ENCODE data around the gene ACOT7.
A peak's percentile ranks its signal among the peaks of the same experiment; 100 is the strongest.

The ACOT7 gene

GRCh38 chr1:6357243-6357936 lies 36.2 kb downstream of the ACOT7 start:
- DNase-seq (ENCODE audit: insufficient read length, low spot score) = no peak
- no peak for TF ChIP-seq POLR2AphosphoS5 (IDR thresholded peaks at IDR 0.05; ENCODE audit: low read depth, low read length)
- TF ChIP-seq POLR2A (IDR thresholded peaks at IDR 0.05; ENCODE audit: low read depth, low read length) = no peak
- no peak for TF ChIP-seq TAF1 (IDR thresholded peaks at IDR 0.05; ENCODE audit: low read depth, low read length)
- TF ChIP-seq POU2F2 (IDR thresholded peaks at IDR 0.05; ENCODE audit: low read depth, low read length) = no peak
- FAIRE-seq = peak; percentile 13

- TF ChIP-seq SPI1 (IDR thresholded peaks at IDR 0.05; ENCODE audit: low read depth, low read length) (no peak), TAF1 (IDR thresholded peaks at IDR 0.05; ENCODE audit: low read depth, low read length) (no peak), POU2F2 (IDR thresholded peaks at IDR 0.05; ENCODE audit: low read depth, low read length) (no peak), POLR2A (IDR thresholded peaks at IDR 0.05; ENCODE audit: low read depth, low read length) (no peak), POLR2AphosphoS5 (IDR thresholded peaks at IDR 0.05; ENCODE audit: low read depth, low read length) (no peak), PAX5 (IDR thresholded peaks at IDR 0.05; ENCODE audit: insufficient read depth, low read length, severe bottlenecking) (no peak)
- no peak for FAIRE-seq
- DNase-seq (ENCODE audit: insufficient read length, low spot score) = no peak
Observed at GRCh38 chr1:6355621-6356020, 37.9 kb downstream of the ACOT7 start.

- DNase-seq (ENCODE audit: insufficient read length, low spot score) (no peak), FAIRE-seq (no peak)
- TF ChIP-seq TAF1 (IDR thresholded peaks at IDR 0.05; ENCODE audit: low read depth, low read length) (no peak), PAX5 (IDR thresholded peaks at IDR 0.05; ENCODE audit: insufficient read depth, low read length, severe bottlenecking) (no peak), POLR2A (IDR thresholded peaks at IDR 0.05; ENCODE audit: low read depth, low read length) (no peak), SPI1 (IDR thresholded peaks at IDR 0.05; ENCODE audit: low read depth, low read length) (no peak), POLR2AphosphoS5 (IDR thresholded peaks at IDR 0.05; ENCODE audit: low read depth, low read length) (no peak), POU2F2 (IDR thresholded peaks at IDR 0.05; ENCODE audit: low read depth, low read length) (no peak)
Observed at GRCh38 chr1:6354659-6355317, 38.8 kb downstream of the ACOT7 start.

- TF ChIP-seq POU2F2 (IDR thresholded peaks at IDR 0.05; ENCODE audit: low read depth, low read length) (no peak), PAX5 (IDR thresholded peaks at IDR 0.05; ENCODE audit: insufficient read depth, low read length, severe bottlenecking) (no peak), POLR2AphosphoS5 (IDR thresholded peaks at IDR 0.05; ENCODE audit: low read depth, low read length) (no peak), SPI1 (IDR thresholded peaks at IDR 0.05; ENCODE audit: low read depth, low read length) (no peak), POLR2A (IDR thresholded peaks at IDR 0.05; ENCODE audit: low read depth, low read length) (no peak), TAF1 (IDR thresholded peaks at IDR 0.05; ENCODE audit: low read depth, low read length) (no peak)
- FAIRE-seq = no peak
- no peak for DNase-seq (ENCODE audit: insufficient read length, low spot score)
Observed at GRCh38 chr1:6353955-6354658, 39.5 kb downstream of the ACOT7 start.

GRCh38 chr1:6353619-6353954 lies 40.0 kb downstream of the ACOT7 start:
- FAIRE-seq (no peak), DNase-seq (ENCODE audit: insufficient read length, low spot score) (no peak)
- TF ChIP-seq POLR2AphosphoS5 (IDR thresholded peaks at IDR 0.05; ENCODE audit: low read depth, low read length) (no peak), PAX5 (IDR thresholded peaks at IDR 0.05; ENCODE audit: insufficient read depth, low read length, severe bottlenecking) (no peak), SPI1 (IDR thresholded peaks at IDR 0.05; ENCODE audit: low read depth, low read length) (no peak), POLR2A (IDR thresholded peaks at IDR 0.05; ENCODE audit: low read depth, low read length) (no peak), TAF1 (IDR thresholded peaks at IDR 0.05; ENCODE audit: low read depth, low read length) (no peak), POU2F2 (IDR thresholded peaks at IDR 0.05; ENCODE audit: low read depth, low read length) (no peak)

GRCh38 chr1:6352138-6352563 lies 41.4 kb downstream of the ACOT7 start:
- DNase-seq (ENCODE audit: insufficient read length, low spot score) (no peak), FAIRE-seq (no peak)
- TF ChIP-seq PAX5 (IDR thresholded peaks at IDR 0.05; ENCODE audit: insufficient read depth, low read length, severe bottlenecking) (no peak), POU2F2 (IDR thresholded peaks at IDR 0.05; ENCODE audit: low read depth, low read length) (no peak), POLR2A (IDR thresholded peaks at IDR 0.05; ENCODE audit: low read depth, low read length) (no peak), SPI1 (IDR thresholded peaks at IDR 0.05; ENCODE audit: low read depth, low read length) (no peak), POLR2AphosphoS5 (IDR thresholded peaks at IDR 0.05; ENCODE audit: low read depth, low read length) (no peak), TAF1 (IDR thresholded peaks at IDR 0.05; ENCODE audit: low read depth, low read length) (no peak)

- DNase-seq (ENCODE audit: insufficient read length, low spot score) (no peak), FAIRE-seq (no peak)
- no peak for TF ChIP-seq POLR2A (IDR thresholded peaks at IDR 0.05; ENCODE audit: low read depth, low read length)
- TF ChIP-seq SPI1 (IDR thresholded peaks at IDR 0.05; ENCODE audit: low read depth, low read length) = no peak
- TF ChIP-seq POU2F2 (IDR thresholded peaks at IDR 0.05; ENCODE audit: low read depth, low read length) = no peak
- no peak for TF ChIP-seq POLR2AphosphoS5 (IDR thresholded peaks at IDR 0.05; ENCODE audit: low read depth, low read length)
- TF ChIP-seq PAX5 (IDR thresholded peaks at IDR 0.05; ENCODE audit: insufficient read depth, low read length, severe bottlenecking) = no peak
- TF ChIP-seq TAF1 (IDR thresholded peaks at IDR 0.05; ENCODE audit: low read depth, low read length) = no peak
Observed at GRCh38 chr1:6351480-6352137, 42.0 kb downstream of the ACOT7 start.

GRCh38 chr1:6350416-6351088 lies 43.0 kb downstream of the ACOT7 start:
- FAIRE-seq (no peak), DNase-seq (ENCODE audit: insufficient read length, low spot score) (no peak)
- no peak for TF ChIP-seq SPI1 (IDR thresholded peaks at IDR 0.05; ENCODE audit: low read depth, low read length)
- TF ChIP-seq PAX5 (IDR thresholded peaks at IDR 0.05; ENCODE audit: insufficient read depth, low read length, severe bottlenecking) = no peak
- no peak for TF ChIP-seq POLR2AphosphoS5 (IDR thresholded peaks at IDR 0.05; ENCODE audit: low read depth, low read length)
- no peak for TF ChIP-seq TAF1 (IDR thresholded peaks at IDR 0.05; ENCODE audit: low read depth, low read length)
- no peak for TF ChIP-seq POLR2A (IDR thresholded peaks at IDR 0.05; ENCODE audit: low read depth, low read length)
- no peak for TF ChIP-seq POU2F2 (IDR thresholded peaks at IDR 0.05; ENCODE audit: low read depth, low read length)

Data from GM12891 (cell line).